Uterus (tissue), 2 donors: Measurements from ENCODE around the gene ST3GAL2.

Source experiments
- POLR2A ChIP-seq, 2 donors: fragments of 450-650 bp; IDR thresholded peaks; one replicate each; pipeline ENCODE4 v1.6.1; 2016; ENCODE audit warnings: antibody characterized with exemption in 2 of 2, mild to moderate bottlenecking in 1 of 2, moderate library complexity in 1 of 2
- TF ChIP-seq, protein P1 (sequence below), 4 experiments: fragments of 200-600 bp in 2 of 4; fragments of 450-650 bp in 2 of 4; sonication (generic) in 2 of 4; IDR thresholded peaks; one replicate each; pipeline ENCODE4 v1.5.1; 2016 to 2019; ENCODE audit warnings: antibody characterized with exemption in 4 of 4, mild to moderate bottlenecking in 2 of 4, moderate library complexity in 1 of 4

DNA sequence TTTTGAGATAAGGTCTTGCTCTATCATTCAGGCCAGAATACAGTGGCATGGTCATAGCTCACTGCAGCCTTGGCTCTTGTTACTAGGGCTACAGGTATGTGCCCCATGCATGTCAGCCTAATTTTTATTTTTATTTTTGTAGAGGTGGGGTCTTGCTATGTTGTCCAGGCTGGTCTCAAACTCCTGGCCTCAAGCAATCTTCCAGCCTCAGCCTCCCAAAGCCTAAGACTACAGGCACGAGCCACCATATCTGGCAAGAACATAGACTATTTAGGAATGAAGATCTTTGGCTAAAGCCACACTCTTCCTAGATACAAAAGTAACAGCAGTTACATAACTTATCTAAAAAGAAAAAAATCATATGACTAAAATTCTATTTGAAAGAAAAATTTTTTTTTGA is 107.8 kb downstream of the ST3GAL2 start:
- no peak for TF ChIP-seq POLR2A (IDR thresholded peaks at IDR 0.05)
- TF ChIP-seq, protein P1, sequence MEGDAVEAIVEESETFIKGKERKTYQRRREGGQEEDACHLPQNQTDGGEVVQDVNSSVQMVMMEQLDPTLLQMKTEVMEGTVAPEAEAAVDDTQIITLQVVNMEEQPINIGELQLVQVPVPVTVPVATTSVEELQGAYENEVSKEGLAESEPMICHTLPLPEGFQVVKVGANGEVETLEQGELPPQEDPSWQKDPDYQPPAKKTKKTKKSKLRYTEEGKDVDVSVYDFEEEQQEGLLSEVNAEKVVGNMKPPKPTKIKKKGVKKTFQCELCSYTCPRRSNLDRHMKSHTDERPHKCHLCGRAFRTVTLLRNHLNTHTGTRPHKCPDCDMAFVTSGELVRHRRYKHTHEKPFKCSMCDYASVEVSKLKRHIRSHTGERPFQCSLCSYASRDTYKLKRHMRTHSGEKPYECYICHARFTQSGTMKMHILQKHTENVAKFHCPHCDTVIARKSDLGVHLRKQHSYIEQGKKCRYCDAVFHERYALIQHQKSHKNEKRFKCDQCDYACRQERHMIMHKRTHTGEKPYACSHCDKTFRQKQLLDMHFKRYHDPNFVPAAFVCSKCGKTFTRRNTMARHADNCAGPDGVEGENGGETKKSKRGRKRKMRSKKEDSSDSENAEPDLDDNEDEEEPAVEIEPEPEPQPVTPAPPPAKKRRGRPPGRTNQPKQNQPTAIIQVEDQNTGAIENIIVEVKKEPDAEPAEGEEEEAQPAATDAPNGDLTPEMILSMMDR (IDR thresholded peaks at IDR 0.05) = no peak
